NB4 (cell line): ENCODE data around the gene LILRB1.

Experiments
- CTCF ChIP-seq: IDR thresholded peaks from one replicate; pipeline ENCODE4 v1.5.1; 2012; ENCODE audit warnings: low read depth, low read length
- POLR2A ChIP-seq: IDR thresholded peaks from 2 replicates; pipeline ENCODE4 v1.6.1; 2011; ENCODE audit warnings: mild to moderate bottlenecking; ENCODE audit not compliant: insufficient read length; ENCODE audit errors: extremely low read depth

- TF ChIP-seq CTCF (no peak), POLR2A (no peak)
Measured at GRCh38 chr19:54684527-54684926, 54.2 kb downstream of the LILRB1 start.
